IPS-11a (cell line): ENCODE measurements around the gene PDLIM3.
"Not testable (repeated sequence)": the region's sequence is repeated elsewhere in the genome, so short reads cannot be mapped to it uniquely, and the experiment has no call there.

Experiments
- H3K4me3 ChIP-seq: one replicate; pipeline ENCODE4 v1.5.1; 2013; ENCODE audit warnings: low read depth, low read length, control low read depth

PDLIM3 gene, protein sequence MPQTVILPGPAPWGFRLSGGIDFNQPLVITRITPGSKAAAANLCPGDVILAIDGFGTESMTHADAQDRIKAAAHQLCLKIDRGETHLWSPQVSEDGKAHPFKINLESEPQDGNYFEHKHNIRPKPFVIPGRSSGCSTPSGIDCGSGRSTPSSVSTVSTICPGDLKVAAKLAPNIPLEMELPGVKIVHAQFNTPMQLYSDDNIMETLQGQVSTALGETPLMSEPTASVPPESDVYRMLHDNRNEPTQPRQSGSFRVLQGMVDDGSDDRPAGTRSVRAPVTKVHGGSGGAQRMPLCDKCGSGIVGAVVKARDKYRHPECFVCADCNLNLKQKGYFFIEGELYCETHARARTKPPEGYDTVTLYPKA

DNA sequence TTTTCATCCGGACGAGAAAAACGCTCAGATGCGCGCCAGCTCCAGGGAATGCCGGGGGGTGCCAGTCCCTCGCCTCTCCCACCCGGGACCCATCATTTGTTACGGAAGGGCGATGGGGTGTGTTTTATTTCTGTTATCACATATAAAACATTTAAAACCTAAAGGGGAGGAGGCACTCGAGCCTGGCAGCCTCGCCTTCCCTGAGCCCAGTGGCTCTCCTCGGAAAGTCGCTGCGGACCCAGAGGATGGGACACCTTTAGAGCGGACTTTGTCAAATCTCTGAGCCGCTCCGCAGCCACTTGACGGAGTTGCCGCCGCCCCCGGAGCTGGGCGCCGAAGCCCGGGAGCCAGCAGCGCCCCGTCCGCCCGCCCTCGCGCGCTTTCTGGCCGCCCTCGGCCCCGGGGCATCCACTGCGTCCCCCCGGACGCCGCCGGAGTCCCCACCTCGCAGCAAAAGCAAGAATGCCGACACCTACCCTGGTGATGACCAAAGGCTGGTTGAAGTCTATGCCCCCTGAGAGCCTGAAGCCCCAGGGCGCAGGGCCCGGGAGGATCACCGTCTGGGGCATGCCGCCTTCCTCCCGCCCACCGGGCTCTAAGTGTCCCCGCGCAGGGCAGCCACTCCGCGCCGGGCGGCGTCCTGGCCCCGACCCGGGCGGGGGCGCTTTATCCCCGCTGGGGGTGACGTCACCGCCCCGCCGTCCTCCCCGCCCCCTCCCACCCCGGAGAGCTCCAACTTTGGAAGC lies at the start of gene PDLIM3:
PDLIM3 (minus strand) TSS at position 642 of the 746 bp plus-strand sequence; CDS start at position 569, 73 bp downstream.
- H3K4me3 ChIP-seq, result peak within 1 kb of the TSS; percentile 59

DNA sequence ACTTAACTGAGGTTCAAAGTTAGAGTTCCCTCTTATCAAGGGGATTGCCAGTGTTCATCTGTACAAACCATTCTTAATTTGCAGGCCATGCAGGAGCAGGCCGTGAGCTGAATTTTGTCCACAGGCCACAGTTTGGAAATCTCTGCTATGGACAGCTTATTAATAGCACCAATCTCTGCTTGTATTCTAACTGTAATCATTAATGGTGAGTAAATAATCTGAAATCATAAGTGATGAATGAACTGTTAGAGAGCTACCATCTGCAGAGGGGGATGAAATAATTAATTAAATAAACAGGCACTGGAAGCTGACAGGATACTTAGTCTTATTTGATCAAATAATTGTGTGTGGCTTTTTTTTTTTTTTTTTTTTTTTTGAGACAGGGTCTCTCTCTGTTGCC lies 48.5 kb upstream of the PDLIM3 start:
- H3K4me3 ChIP-seq, result no peak overlapping the region

DNA sequence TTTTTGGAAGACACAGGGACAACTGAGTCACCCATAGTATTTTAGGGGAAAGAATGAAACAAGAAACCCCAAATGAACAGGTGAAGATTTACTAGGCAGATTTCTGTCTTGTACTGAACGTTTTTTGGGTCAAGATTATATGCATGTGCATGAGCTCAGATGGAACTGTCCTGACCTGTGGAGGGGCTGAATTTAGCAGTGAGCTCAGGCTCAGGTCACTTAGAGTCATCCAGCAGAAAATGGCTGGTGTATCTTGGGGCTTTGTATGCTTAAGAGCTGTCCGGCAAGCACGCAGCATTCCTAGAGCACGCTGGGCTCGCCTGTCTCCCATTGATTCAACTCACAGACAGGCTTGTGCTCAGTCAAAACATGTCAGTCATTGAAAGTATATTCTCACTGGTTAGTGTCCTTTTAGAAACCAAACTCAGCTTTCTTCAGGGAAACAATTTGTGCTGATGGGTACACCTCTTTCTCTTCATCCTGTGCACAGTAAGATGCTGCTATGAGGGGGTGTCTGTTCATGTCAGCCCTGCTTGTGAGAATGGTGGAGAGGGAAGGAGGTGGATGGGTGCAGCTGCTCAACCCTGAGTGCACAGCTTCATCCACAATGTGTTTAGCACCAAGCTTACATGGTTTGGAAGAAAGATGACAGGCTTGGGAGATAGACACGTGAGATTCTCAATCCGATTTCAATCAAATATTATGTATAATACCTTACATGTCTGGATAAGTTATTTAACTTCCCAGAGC lies 47.5 kb upstream of the PDLIM3 start:
- H3K4me3 ChIP-seq, result no peak overlapping the region

DNA sequence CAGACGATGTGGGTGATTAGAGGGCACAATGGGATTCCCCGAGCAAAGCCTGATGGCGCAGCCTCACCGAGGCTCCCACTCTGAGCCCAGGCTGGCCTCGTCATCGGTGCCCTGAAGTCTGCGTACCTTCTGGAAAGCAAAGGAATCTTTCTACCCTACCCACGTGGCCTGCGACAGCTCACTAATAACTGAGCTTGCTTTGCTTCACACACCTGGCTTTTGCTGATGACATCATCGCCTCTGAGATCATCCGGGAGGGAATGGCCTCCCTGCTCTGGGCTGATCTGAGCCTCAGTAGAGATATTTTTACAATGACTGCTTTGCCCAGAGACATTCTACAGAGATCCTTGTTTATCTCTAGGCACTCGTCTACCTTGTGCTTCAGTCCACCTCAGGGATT lies 45.4 kb upstream of the PDLIM3 start:
- no peak overlapping the region for H3K4me3 ChIP-seq

DNA sequence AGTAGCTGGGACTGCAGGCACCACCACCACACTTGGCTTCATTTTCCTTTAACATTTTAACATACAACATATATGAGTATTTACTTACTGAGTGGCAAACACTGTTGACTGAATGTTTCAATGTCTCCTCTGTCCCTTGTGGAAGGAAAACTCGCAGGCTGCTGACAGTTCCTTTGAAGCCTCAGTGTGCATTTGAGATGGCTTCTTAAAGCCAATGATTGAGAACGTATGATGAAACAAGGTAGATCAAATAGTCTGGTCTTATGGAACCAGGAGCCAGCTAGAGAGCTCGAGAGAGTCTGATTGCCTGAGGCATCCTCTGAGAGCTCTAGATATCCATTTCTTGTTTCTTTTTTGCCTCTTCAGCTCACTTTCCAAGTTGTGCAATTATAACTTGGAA lies 43.0 kb upstream of the PDLIM3 start:
- no peak overlapping the region for H3K4me3 ChIP-seq

DNA sequence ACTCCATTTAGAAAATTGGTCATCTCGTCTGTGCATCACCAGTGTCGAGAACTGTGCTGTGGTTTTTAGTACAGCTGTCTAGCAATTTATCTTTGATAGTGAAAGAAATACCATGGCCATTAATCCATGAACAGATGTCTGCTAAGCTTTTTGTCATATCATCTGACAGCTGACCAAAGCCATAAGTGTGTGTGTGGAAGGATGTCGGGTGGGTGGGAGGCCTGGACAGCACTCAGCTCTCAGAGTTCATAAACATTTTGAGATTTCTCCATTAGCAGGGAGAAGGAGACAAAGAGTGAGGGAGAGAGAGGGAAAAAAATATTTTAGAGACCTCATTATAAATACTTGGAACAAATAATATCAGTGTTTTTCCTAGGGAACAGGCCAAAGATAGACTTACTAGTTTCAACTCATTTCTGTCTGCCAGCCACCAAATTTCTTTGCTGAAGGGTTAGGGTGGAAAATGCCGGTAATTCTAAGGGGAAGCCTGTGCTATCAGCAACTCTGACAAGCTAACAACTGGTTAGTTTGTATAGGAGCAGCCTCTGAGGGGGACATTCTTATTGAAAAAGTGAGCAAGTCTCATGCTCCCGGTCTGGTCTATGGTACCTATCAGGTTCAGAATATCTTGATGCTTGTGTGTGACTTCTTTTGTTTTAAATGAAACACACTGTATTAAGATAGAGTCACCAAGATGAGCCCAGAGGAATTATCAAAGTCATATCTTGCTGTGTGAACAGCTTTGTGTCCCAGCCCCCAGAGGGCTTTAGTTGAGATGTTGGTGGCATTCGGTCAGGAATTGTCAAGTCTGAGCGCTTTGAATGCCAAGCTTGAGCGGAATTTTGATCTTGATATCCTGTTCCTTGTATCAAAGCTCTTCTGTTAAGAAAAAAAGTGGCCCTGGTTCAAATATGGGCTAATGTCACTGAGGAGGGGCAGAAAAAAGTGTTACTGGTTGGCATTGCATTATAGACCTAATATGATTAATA lies 41.9 kb upstream of the PDLIM3 start:
- H3K4me3 ChIP-seq, result no peak overlapping the region

DNA sequence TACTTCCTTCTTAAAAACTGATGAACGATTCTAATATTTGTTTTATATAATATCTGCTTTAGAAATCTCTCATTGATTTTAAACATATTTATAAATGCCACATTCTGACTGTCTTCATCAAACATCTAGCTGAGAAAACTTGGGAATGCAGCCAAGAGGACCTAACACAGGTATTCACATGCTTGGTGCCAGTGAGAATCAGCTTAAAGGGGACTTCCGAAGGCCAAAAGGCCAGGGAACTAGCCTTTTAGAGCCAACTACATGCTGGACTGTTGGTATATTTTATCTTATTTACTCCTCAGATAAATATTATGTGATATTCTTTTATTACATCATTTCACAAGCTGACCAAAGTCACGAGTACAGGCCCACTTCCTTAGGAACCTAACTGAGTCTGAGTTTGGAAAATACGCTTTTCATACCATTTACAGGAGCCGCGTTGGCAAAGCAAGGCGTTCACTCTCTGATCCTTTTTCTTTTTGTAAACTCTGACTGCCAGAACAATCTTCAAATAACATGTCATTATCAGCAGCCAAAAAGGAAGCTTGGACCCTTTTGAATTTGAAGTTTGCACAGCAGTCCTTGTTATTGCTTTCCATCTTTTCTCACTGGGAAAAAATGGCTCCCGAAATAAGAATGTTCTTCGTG lies 41.1 kb upstream of the PDLIM3 start:
- H3K4me3 ChIP-seq, result no peak overlapping the region

DNA sequence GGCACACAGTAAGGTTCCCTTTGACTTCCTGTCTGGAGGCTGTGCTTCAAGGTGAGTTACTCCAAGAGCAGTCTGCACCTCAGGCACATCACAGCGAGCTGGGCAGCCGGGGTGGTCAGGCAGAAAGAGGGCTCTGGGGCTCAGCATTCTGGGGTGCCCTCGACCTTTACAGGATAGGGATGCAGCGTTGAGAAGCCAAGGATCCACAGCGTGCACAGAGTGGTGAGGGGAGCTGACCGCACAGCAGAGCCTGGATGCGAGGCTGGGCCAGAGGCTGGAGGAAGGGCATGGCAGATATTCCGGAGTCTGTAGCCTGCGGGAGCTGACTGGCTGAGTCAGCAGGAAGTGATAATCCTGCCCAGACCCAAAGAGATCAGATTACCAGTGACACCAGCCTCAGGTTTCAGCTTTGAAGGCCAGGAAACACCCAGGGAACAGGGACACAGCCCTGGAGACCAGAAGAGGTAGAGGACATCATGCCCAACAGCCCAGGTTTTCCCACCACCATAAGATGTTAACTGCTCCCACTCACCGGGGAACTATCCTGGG lies 38.4 kb upstream of the PDLIM3 start:
- no peak overlapping the region for H3K4me3 ChIP-seq

DNA sequence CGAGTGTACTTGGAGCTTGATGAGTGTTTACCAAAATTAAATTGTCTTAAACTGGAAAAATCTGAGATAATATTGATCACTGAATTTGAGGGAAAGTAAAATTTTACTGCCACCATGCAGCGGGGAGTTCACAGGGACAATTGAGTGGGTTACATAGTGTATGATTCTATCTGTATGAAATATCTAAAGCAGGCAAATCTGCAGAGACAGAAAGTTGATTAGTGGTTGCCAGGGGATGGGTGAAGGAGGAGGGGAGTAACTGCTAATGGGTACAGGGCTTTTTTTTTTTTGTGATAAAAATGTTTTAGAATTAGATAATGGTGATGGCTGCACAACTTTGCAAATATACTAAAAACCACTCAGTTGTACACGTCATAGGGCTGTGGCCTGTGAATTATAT lies 35.4 kb upstream of the PDLIM3 start:
- no peak overlapping the region for H3K4me3 ChIP-seq

DNA sequence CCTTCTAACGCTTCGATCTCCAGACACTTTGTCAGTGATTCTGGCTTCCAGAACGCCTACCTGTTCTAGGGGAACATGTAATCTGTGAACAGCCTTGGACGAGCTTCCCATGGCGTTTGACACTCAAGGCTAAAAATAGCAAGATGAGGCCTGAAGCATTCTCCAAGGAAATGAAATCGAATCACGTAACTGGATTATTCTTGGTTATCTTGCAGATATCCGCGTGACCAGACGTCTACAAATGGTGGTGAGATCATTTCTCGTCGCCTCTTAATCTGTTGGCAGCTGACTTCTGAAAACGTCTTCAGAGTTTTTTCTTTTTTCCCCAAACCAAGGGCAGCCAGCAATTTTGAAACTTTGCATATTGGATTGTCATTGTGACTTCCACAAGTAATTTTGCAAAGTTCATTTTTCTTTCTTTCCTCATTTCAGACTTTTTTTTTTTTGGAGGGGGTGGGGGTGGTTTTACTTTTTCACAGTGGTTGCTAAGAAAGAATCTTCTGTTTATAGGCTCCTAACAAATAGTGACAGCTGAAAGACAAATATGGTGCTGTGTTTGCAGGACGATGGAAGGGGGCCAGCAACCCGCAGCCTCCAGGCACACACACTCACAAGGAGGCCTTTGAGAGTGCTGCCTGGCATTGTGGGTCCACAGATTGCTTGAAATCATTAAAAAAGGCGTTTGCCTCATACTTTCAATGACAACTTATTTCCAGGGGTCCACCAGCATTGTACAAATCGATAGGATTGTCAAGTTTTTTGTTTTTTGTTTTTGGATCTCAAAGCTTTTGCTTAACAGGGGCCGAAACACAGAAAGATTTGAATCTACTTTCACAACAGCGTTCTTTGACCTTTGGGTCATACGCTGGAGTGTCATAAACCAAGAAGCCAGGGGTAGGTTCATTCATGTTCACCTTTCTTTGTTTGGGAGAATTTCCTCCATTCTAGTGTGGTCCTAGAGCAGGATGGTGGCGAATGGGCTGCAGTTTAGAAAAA lies 32.4 kb upstream of the PDLIM3 start:
- no peak overlapping the region for H3K4me3 ChIP-seq

DNA sequence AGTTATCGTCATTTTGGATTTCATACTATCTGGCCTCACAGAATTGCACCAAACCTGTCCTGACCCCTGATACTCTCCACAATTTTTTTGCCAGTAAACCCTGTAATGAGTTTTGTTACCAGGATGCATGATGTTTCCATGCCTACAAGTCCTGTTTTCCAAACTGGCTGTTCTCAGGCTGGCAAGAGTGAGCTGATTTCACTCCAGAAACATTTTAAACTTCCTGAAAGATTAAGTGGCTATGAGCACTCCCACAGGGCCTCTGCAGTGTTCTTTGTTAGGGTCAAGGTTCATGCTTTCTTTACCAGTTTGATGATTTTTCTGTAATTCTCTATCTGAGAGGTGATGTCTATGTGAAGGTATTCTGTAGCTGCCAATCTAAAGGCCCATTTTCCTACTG lies 31.7 kb upstream of the PDLIM3 start:
- H3K4me3 ChIP-seq, result no peak overlapping the region

DNA sequence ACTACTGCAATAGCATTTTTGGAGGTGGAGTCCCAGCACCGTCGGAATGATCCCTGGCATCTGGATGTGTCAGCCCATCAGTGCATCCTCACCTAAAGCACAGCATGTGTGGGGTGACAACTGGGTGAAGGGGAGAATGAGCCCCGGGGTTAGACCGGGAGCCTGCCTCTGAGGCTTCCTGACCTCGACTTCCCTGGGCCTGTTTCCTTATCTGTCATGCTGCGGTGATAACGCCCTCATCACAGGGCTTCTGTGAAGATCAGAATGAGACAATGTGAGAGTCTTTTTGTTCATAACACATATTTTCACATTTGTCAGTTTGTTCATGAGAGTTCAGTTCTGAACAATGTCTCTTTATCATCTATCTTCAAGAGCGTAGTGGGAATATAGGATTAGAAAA lies 31.1 kb upstream of the PDLIM3 start:
- no peak overlapping the region for H3K4me3 ChIP-seq

DNA sequence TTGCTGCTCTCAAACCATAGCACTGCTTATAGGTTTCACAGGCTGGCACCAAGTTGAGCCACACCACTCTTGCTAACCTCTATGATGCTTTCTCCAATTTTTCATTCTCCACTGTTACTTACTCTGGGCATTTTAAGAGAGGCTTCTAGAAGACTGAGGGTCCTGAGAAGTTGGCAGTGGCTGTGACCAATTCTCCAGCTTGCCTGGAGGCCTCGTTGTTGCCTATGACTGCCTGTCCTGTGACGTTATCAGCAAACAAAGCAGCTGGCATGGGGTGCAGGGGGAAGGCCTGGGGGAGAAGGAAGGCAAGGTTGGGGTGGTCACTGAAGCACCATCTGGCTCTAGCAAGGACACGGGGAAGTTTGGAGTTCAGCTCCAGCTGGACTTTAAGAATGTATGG lies 30.4 kb upstream of the PDLIM3 start:
- H3K4me3 ChIP-seq, result no peak overlapping the region

DNA sequence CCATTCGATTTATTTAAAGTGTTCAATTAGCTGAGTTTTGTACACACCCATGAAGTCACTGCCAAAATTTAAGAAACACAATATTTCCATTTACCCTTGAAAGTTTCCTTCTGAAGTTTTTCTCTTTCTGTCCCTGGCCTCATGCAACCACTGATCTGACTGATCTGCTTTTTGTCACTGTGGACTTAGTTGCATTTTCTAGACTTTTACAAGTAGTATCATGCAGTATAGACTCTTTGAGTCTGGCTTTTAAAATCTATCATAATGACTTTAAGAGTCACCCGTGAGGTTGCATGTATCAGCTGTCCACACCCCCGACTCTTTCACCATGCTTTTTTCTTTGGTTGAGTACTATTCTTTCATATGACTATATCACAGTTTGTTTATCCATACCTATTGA lies 29.0 kb upstream of the PDLIM3 start:
- no peak overlapping the region for H3K4me3 ChIP-seq

DNA sequence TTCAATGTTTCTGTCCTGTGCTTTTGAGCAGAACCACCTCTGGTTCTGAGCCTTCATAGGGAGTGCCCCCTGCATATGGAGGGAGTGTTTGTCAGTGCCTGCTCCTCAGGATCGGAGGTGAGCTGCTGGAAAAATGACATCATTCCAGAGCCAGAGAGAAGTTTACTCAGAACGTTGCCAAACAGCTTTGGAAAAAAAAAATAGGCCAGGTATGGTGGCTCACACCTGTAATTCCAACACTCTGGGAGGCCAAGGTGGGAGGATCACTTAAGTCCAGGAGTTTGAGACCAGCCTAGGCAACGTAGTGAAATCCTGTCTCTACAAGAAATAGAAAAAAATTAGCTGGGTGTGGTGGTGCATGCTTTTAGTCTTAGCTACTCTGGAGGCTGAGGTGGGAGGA lies 27.2 kb upstream of the PDLIM3 start:
- no peak overlapping the region for H3K4me3 ChIP-seq

DNA sequence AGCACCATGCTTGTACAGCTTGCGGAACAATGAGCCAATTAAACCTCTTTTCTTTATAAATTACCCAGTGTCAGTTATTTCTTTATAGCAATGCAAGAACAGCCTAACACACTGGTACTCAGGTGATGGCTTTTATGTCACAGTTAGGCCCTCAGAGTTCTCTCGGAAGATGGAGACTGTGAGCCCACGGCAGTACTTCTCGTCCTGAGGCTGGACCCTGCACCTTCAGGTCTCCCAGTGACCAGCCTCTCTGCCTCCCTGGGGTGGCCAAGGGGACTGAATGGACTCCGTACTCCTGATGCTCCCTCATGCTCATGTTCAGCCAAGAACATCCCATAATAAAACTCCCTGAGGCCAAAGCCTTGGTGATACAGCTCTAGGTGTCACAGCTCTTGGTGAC lies 25.0 kb upstream of the PDLIM3 start:
- no peak overlapping the region for H3K4me3 ChIP-seq

DNA sequence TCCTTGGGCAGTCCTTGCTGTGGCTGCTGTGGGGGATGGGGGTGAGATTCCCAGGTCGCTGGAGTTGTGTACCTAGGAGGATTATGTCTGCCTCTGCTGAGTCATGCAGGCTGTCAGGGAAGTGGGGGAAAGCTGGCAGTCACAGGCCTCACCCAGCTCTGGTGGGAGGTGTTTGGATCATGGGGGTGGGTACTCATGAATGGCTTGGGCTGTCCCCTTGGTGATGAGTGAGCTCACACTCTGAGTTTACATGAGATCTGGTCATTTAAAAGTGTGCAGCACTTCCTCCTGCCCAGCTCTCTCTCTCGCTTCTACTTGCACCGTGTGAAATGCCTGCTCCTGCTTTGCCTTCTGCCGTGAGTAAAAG lies 24.6 kb upstream of the PDLIM3 start:
- H3K4me3 ChIP-seq, result no peak overlapping the region

DNA sequence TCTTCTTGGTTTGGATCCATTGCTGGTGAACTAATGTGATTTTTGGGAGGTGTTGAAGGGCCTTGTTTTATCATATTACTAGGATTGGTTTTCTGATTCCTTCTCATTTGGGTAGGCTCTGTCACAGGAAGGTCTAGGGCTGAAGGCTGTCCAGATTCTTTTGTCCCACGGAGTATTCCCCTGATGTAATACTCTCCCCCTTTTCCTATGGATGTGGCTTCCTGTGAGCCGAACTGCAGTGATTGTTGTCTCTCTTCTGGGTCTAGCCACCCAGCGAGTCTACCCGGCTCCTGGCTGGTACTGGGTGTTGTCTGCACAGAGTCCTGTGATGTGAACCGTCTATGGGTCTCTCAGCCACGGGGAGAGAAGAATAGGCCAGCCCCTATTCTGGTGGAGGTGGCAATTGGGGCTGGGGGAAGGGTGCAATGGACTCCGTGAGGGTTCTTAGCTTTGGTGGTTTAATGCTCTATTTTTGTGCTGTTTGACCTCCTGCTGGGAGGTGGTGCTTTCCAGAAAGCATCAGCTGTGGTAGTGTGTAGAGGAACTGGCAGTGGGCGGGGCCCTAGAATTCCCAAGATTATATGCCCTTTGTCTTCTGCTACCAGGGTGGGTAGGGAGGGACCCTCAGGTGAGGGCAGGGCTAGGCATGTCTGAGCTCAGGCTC lies 24.1 kb upstream of the PDLIM3 start:
- H3K4me3 ChIP-seq, result not testable (repeated sequence)
